PC-3 (cell line): ENCODE results near the gene CALB2. TPM values are rescaled to one million over a fixed set of nuclear protein-coding genes. Genes with fewer than 3 reads are reported as not detected.

Experiments used
- ATAC-seq: fragments of 200-7000 bp; cut with Tn5 transposase; 2 replicates; pipeline ENCODE4 v1.9.1; 2020; ENCODE audit warnings: mild to moderate bottlenecking, moderate library complexity
- BruUV-seq: library from RNA; stranded (reverse); fragments of 400-500 nt; replicated peaks from 2 replicates; lab custom pipeline; 2021; lab: Mats Ljungman, UMichigan
- CTCF ChIA-PET: fragments of 300-600 bp; sonication (Branson Sonifier 250); formaldehyde crosslinking; loops from one replicate; lab custom pipeline; 2022; ENCODE audit warnings: antibody characterized with exemption; lab: Charles Lee
- POLR2A ChIA-PET: fragments of 300-600 bp; sonication (Branson Sonifier 250); formaldehyde crosslinking; loops from one replicate; lab custom pipeline; 2022; ENCODE audit warnings: antibody characterized with exemption; ENCODE audit not compliant: unreplicated experiment; lab: Charles Lee
- DNase-seq: peaks from one replicate; pipeline ENCODE4 v3.0.0-alpha.2; 2015
- H2AFZ ChIP-seq: fragments of 300-600 bp; sonication (generic); 2 replicates; pipeline ENCODE4 v1.6.0; 2016; ENCODE audit warnings: antibody characterized with exemption, low read length
- H3F3A ChIP-seq: fragments of 300-600 bp; sonication (generic); one replicate; pipeline ENCODE4 v1.6.0; 2017; ENCODE audit warnings: antibody characterized with exemption, low read length, control low read depth, mild to moderate bottlenecking; ENCODE audit not compliant: unreplicated experiment
- H3K27ac ChIP-seq: fragments of 300-600 bp; sonication (generic); 2 replicates; pipeline ENCODE4 v1.5.1; 2016; ENCODE audit warnings: mild to moderate bottlenecking, low read length
- H3K27me3 ChIP-seq: fragments of 300-600 bp; sonication (generic); 2 replicates; pipeline ENCODE4 v1.6.1; 2016; ENCODE audit warnings: low read length, mixed read lengths
- H3K36me3 ChIP-seq: fragments of 300-600 bp; sonication (generic); 2 replicates; pipeline ENCODE4 v1.6.1; 2016; ENCODE audit warnings: low read depth, mixed run types, low read length, mixed read lengths
- H3K4me1 ChIP-seq: fragments of 300-600 bp; sonication (generic); 2 replicates; pipeline ENCODE4 v1.5.1; 2016; ENCODE audit warnings: low read length; ENCODE audit not compliant: insufficient read depth
- H3K4me2 ChIP-seq: fragments of 300-600 bp; sonication (generic); 2 replicates; pipeline ENCODE4 v1.6.0; 2016; ENCODE audit warnings: low read length
- H3K4me3 ChIP-seq: fragments of 300-600 bp; sonication (generic); 2 replicates; pipeline ENCODE4 v1.5.1; 2016; ENCODE audit warnings: mild to moderate bottlenecking, low read length, mixed read lengths
- H3K79me2 ChIP-seq: fragments of 300-600 bp; sonication (generic); 2 replicates; pipeline ENCODE4 v1.6.1; 2017; ENCODE audit warnings: low read length, mixed read lengths
- H3K9ac ChIP-seq: fragments of 300-600 bp; sonication (generic); 2 replicates; pipeline ENCODE4 v1.6.0; 2016; ENCODE audit warnings: mild to moderate bottlenecking, low read length
- H3K9me2 ChIP-seq: fragments of 300-600 bp; sonication (generic); replicated peaks from 2 replicates; pipeline ENCODE4 v1.6.1; 2016; ENCODE audit warnings: mixed run types, low read length, mixed read lengths
- H3K9me3 ChIP-seq: fragments of 300-600 bp; sonication (generic); 2 replicates; pipeline ENCODE4 v1.6.1; 2016; ENCODE audit warnings: low read length, mixed read lengths
- H4K20me1 ChIP-seq: fragments of 300-600 bp; sonication (generic); 2 replicates; pipeline ENCODE4 v1.6.1; 2016; ENCODE audit warnings: low read length, mixed read lengths
- CTCF ChIP-seq: fragments of 300-600 bp; sonication (generic); conservative IDR thresholded peaks from 2 replicates; pipeline ENCODE4 v1.5.1; 2017; ENCODE audit warnings: antibody characterized with exemption, low read depth, mild to moderate bottlenecking, low read length
- EZH2 ChIP-seq: fragments of 300-600 bp; sonication (generic); IDR thresholded peaks from one replicate; pipeline ENCODE4 v1.6.1; 2017; ENCODE audit warnings: antibody characterized with exemption, mild to moderate bottlenecking, low read length; ENCODE audit not compliant: unreplicated experiment
- EZH2phosphoT487 ChIP-seq: fragments of 300-600 bp; sonication (generic); IDR thresholded peaks from 2 replicates; pipeline ENCODE4 v1.6.1; 2018; ENCODE audit warnings: mild to moderate bottlenecking, antibody characterized with exemption, low read length, borderline replicate concordance
- intact Hi-C: fragments of 100-400 bp; cut with micrococcal nuclease; formaldehyde crosslinking; loops from 2 replicates; pipeline ENCODE4 v1.9.0; 2023
- total RNA-seq: library from RNA; depleted of rRNA; stranded (reverse); fragments of >200 nt; gene quantifications from 2 replicates; pipeline ENCODE4 v1.2.3, GENCODE V29; 2014

CALB2 gene
- total RNA-seq, 1 experiment from 2014 or later, result 0.47 TPM

- Histone ChIP-seq H3K9me3 (no peaks in the 10 kb centered on the region), H3K79me2 (no peaks in the 10 kb centered on the region), H3K9ac (no peak overlapping the region), H3K27me3 (peaks cover 13% of the 10 kb centered on the region), H3K36me3 (no peaks in the 10 kb centered on the region), H3K4me2 (no peak overlapping the region), H2AFZ (no peak overlapping the region), H4K20me1 (no peaks in the 10 kb centered on the region), H3K9me2 (no peaks in the 10 kb centered on the region), H3K27ac (no peak overlapping the region), H3K4me1 (no peaks in the 10 kb centered on the region), H3F3A (no peaks in the 10 kb centered on the region), H3K4me3 (no peak overlapping the region)
- TF ChIP-seq EZH2, result no peak
- TF ChIP-seq CTCF, result no peak
- TF ChIP-seq EZH2phosphoT487, result no peak
- no TSS peak for BruUV-seq
- ChIA-PET CTCF (no interaction called here), POLR2A (no interaction called here)
- no peak for ATAC-seq
- intact Hi-C loops, result no loop called here
- no peak for DNase-seq
Measured at GRCh38 chr16:71423865-71424264, 65.3 kb downstream of the CALB2 start.

- H3K4me2 ChIP-seq, result no peak overlapping the region
- ChIA-PET POLR2A (no interaction called here), CTCF (no interaction called here)
- no peak overlapping the region for H3K27ac ChIP-seq
- H3F3A ChIP-seq, result no peaks in the 10 kb centered on the region
- BruUV-seq, result no TSS peak
- no peak overlapping the region for H3K9ac ChIP-seq
- H3K4me3 ChIP-seq, result no peak overlapping the region
- H4K20me1 ChIP-seq, result no peaks in the 10 kb centered on the region
- ATAC-seq (no peak), DNase-seq (no peak)
- H2AFZ ChIP-seq, result no peak overlapping the region
- TF ChIP-seq EZH2phosphoT487 (no peak), CTCF (no peak), EZH2 (no peak)
- intact Hi-C loops, result no loop called here
- H3K36me3 ChIP-seq, result no peaks in the 10 kb centered on the region
- no peaks in the 10 kb centered on the region for H3K9me2 ChIP-seq
- no peaks in the 10 kb centered on the region for H3K9me3 ChIP-seq
- no peaks in the 10 kb centered on the region for H3K4me1 ChIP-seq
- H3K27me3 ChIP-seq, result peaks cover 10% of the 10 kb centered on the region
- no peaks in the 10 kb centered on the region for H3K79me2 ChIP-seq
Measured at GRCh38 chr16:71424626-71425025, 66.1 kb downstream of the CALB2 start.

- Histone ChIP-seq H4K20me1 (no peaks in the 10 kb centered on the region), H3K9ac (no peak overlapping the region), H3K9me3 (no peaks in the 10 kb centered on the region), H3K36me3 (no peaks in the 10 kb centered on the region), H3K9me2 (no peaks in the 10 kb centered on the region), H3K4me1 (no peaks in the 10 kb centered on the region), H3F3A (no peaks in the 10 kb centered on the region), H2AFZ (no peak overlapping the region), H3K27me3 (peaks cover 10% of the 10 kb centered on the region), H3K4me2 (no peak overlapping the region), H3K4me3 (no peak overlapping the region), H3K27ac (no peak overlapping the region), H3K79me2 (no peaks in the 10 kb centered on the region)
- ATAC-seq (no peak), DNase-seq (no peak)
- BruUV-seq, result no TSS peak
- TF ChIP-seq CTCF, result no peak
- no peak for TF ChIP-seq EZH2
- TF ChIP-seq EZH2phosphoT487, result no peak
- CTCF ChIA-PET, result no interaction called here
- POLR2A ChIA-PET, result no interaction called here
- intact Hi-C loops, result no loop called here
Measured at GRCh38 chr16:71425746-71426068, 67.2 kb downstream of the CALB2 start.
